Heart right ventricle (tissue), 16 donors: Measurements from ENCODE around the gene TMEM151A. TPM values are rescaled to one million over a fixed set of nuclear protein-coding genes. Genes with fewer than 3 reads are reported as not detected.

ENCODE experiments used
- ATAC-seq, 8 donors: fragments of 200-7000 bp; cut with Tn5 transposase; one replicate each; pipeline ENCODE4 v1.9.1; 2020; ENCODE audit warnings: mild to moderate bottlenecking in 8 of 8, moderate library complexity in 8 of 8, moderate number of reproducible peaks in 1 of 8
- DNase-seq, 2 donors: peaks; one replicate each; pipeline ENCODE4 v3.0.0-alpha.2; 2020
- H3K27ac ChIP-seq, 10 donors: fragments of 200-600 bp; sonication (generic) in 2 of 10; one replicate each; pipeline versions ENCODE4 v1.5.0 to v1.8.0; 2020 to 2022; ENCODE audit warnings: mild to moderate bottlenecking in 3 of 10
- H3K27me3 ChIP-seq, 7 donors: fragments of 200-600 bp; one replicate each; pipeline ENCODE4 v1.8.0; 2021 to 2022; ENCODE audit warnings: mild to moderate bottlenecking in 2 of 7
- H3K36me3 ChIP-seq, 9 donors: fragments of 200-600 bp; sonication (generic) in 1 of 9; one replicate each; pipeline versions ENCODE4 v1.5.0 to v1.8.0; 2020 to 2022; ENCODE audit warnings: mild to moderate bottlenecking in 2 of 9
- H3K4me1 ChIP-seq, 9 donors: fragments of 200-600 bp; sonication (generic) in 1 of 9; one replicate each; pipeline versions ENCODE4 v1.5.0 to v1.8.0; 2020 to 2022; ENCODE audit warnings: mild to moderate bottlenecking in 4 of 9
- H3K4me3 ChIP-seq, 10 donors: fragments of 200-600 bp; sonication (generic) in 2 of 10; one replicate each; pipeline versions ENCODE4 v1.5.0 to v1.8.0; 2020 to 2022; ENCODE audit warnings: mild to moderate bottlenecking in 7 of 10, moderate library complexity in 2 of 10
- H3K9me3 ChIP-seq, 11 donors: fragments of 200-600 bp in 10 of 11; sonication (generic) in 2 of 11; one replicate each; pipeline versions ENCODE4 v1.5.0 to v1.8.0; 2013 to 2022; ENCODE audit warnings: mild to moderate bottlenecking in 2 of 11, control low read depth in 1 of 11, moderate library complexity in 1 of 11
- whole genome bisulfite sequencing, 2 donors: extraction: QIAGEN DNeasy Blood & Tissue Kit; methylation state at CpG; one replicate each; pipeline ENCODE4 v1.1.7; 2013; ENCODE audit warnings: inconsistent platforms in 1 of 2; 5-methylcytosine and 5-hydroxymethylcytosine counted together
- intact Hi-C, 10 donors: fragments of 100-400 bp; cut with DNase I; formaldehyde crosslinking; loops; one replicate each; pipeline versions ENCODE4 v1.11.1 to v1.14.2; 2022
- polyA plus RNA-seq, 2 donors: library from polyadenylated mRNA; stranded (reverse); fragments of 200-250 nt; gene quantifications; one replicate each; pipeline ENCODE4 v1.2.3, GENCODE V29; 2013
- total RNA-seq, 10 donors: library from RNA; stranded (reverse); fragmentation: NEBNext Ultra II Directional in 3 of 10; extraction: Animal tissue kit (Norgen Biotek cat#: 25700) in 3 of 10; gene quantifications; one replicate each; pipeline versions ENCODE4 v1.2.1 to v1.2.4, GENCODE V29; 2021 to 2023
- TF ChIP-seq, protein P1 (sequence below), 9 donors: fragments of 200-600 bp; sonication (generic) in 2 of 9; IDR thresholded peaks; one replicate each; pipeline versions ENCODE4 v1.5.0 to v1.8.0; 2021 to 2022; ENCODE audit warnings: antibody characterized with exemption in 9 of 9, mild to moderate bottlenecking in 5 of 9, moderate library complexity in 1 of 9
- donor health status: Arrhythmogenic right ventricular cardiomyopathy.
- donor health status: ischemic (EF 13 %, LVEDD 7.1; RV severe dilation, severe dysfunction).
- donor health status: healthy with polysubstance abuse.
- donor health status: DM: no; HTN: yes; CAD: no.
- donor health status: DM: no; HTN: no; CAD: no.
- donor health status: ischemic (EF 25% LVEDD 6.9; RV normal size, moderate dysfunction).
- donor health status: ischemic (EF 25% LVEDD 5.7; RV mildly dilated, moderate dysfunction).
- donor health status: healthy.
- donor health status: DM: yes; HTN: yes; CAD: no.
- donor health status: Ischemic cardiomyopathy.
- donor health status: ischemic (EF 35%, LVEDD 5.7; RV mildly dilated, moderate dysfunction).
- donor health status: nonischemic (EF 11% LVEDD 7.7; RV severe dilation, severe dysfunction).
- donor health status: DM: yes; HTN: yes; CAD: no.
- donor health status: PGD.
- donor health status: ischemic (EF 29% LVEDD 5.4; RV normal size, mild dysfunction).
- donor health status: nonischemic (EF 23%, LVEDD 6.1; RV moderate dilation, normal function).

The TMEM151A gene
- total and polyA plus RNA-seq, 12 donors: 0.10 to 0.24 (median 0.19) TPM; not detected in 7

- no peaks in the 10 kb centered on the region for H3K36me3 ChIP-seq
- DNase-seq: no peak
- H3K4me3 ChIP-seq: peak overlapping the region; percentile 23 to 76 (median 60)
- H3K4me1 ChIP-seq: peaks cover 15 to 53% (median 36%) of the 10 kb centered on the region in 9 donors
- H3K27me3 ChIP-seq: peaks cover 0 to 6% (median 0%) of the 10 kb centered on the region in 7 donors
- H3K9me3 ChIP-seq: no peaks in the 10 kb centered on the region
- intact Hi-C loops: loop anchor here in 8 of 10 donors (2.0 to 10.0 kb wide), 4 partner anchors 15 to 74 kb away; partner anchors contain the start of genes B4GAT1 (in 2 of the 8) and BRMS1 (in 2 of the 8)
- TF ChIP-seq, protein P1, sequence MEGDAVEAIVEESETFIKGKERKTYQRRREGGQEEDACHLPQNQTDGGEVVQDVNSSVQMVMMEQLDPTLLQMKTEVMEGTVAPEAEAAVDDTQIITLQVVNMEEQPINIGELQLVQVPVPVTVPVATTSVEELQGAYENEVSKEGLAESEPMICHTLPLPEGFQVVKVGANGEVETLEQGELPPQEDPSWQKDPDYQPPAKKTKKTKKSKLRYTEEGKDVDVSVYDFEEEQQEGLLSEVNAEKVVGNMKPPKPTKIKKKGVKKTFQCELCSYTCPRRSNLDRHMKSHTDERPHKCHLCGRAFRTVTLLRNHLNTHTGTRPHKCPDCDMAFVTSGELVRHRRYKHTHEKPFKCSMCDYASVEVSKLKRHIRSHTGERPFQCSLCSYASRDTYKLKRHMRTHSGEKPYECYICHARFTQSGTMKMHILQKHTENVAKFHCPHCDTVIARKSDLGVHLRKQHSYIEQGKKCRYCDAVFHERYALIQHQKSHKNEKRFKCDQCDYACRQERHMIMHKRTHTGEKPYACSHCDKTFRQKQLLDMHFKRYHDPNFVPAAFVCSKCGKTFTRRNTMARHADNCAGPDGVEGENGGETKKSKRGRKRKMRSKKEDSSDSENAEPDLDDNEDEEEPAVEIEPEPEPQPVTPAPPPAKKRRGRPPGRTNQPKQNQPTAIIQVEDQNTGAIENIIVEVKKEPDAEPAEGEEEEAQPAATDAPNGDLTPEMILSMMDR (IDR thresholded peaks at IDR 0.05): peak in 5 of 9 donors; percentile 5 to 37 (median 26)
- peak overlapping the region; percentile 73 to 94 (median 85) for H3K27ac ChIP-seq
- ATAC-seq: no peak
- WGBS, 2 donors: 36% methylated on average over 38 of the region's 38 CpGs
Observed at GRCh38 chr11:66313321-66314185, 21.9 kb downstream of the TMEM151A start.

- 62 to 74% methylated on average over 1 of the region's 1 CpG for WGBS, 2 donors
- no peaks in the 10 kb centered on the region for H3K36me3 ChIP-seq
- H3K27me3 ChIP-seq: peaks cover 0 to 6% (median 0%) of the 10 kb centered on the region in 7 donors
- DNase-seq: no peak
- H3K9me3 ChIP-seq: no peaks in the 10 kb centered on the region
- peak overlapping the region in 9 of 10 donors; percentile 78 to 94 (median 85) for H3K27ac ChIP-seq
- TF ChIP-seq, protein P1 (IDR thresholded peaks at IDR 0.05): no peak
- peaks cover 15 to 58% (median 41%) of the 10 kb centered on the region in 9 donors for H3K4me1 ChIP-seq
- intact Hi-C loops: loop anchor here in 8 of 10 donors (5.0 to 10.0 kb wide), 3 partner anchors 33 to 73 kb away; partner anchors contain the start of genes B4GAT1 (in 2 of the 8) and BRMS1 (in 2 of the 8)
- ATAC-seq: no peak
- peak overlapping the region in 9 of 10 donors; percentile 37 to 76 (median 60) for H3K4me3 ChIP-seq
Observed at GRCh38 chr11:66314186-66314501, 22.4 kb downstream of the TMEM151A start.

- peak overlapping the region in 9 of 10 donors; percentile 46 to 76 (median 60) for H3K4me3 ChIP-seq
- ATAC-seq: no peak
- TF ChIP-seq, protein P1 (IDR thresholded peaks at IDR 0.05): no peak
- H3K27me3 ChIP-seq: peaks cover 0 to 6% (median 0%) of the 10 kb centered on the region in 7 donors
- H3K36me3 ChIP-seq: no peaks in the 10 kb centered on the region
- 75 to 82% methylated on average over 17 of the region's 17 CpGs for WGBS, 2 donors
- DNase-seq: no peak
- peak overlapping the region in 8 of 10 donors; percentile 83 to 94 (median 88) for H3K27ac ChIP-seq
- intact Hi-C loops: loop anchor here in 8 of 10 donors (5.0 to 10.0 kb wide), 3 partner anchors 32 to 72 kb away; partner anchors contain the start of genes B4GAT1 (in 2 of the 8) and BRMS1 (in 2 of the 8)
- H3K9me3 ChIP-seq: no peaks in the 10 kb centered on the region
- peaks cover 15 to 58% (median 41%) of the 10 kb centered on the region in 9 donors for H3K4me1 ChIP-seq
Observed at GRCh38 chr11:66314561-66315497, 23.1 kb downstream of the TMEM151A start.
